Ovary (tissue), 9 donors: ENCODE data around the gene STAT5B. TPM values are rescaled to one million over a fixed set of nuclear protein-coding genes. Genes with fewer than 3 reads are reported as not detected.

Experiments used
- DNase-seq, 5 donors: peaks; one replicate each; pipeline ENCODE4 v3.0.0-alpha.2; 2019 to 2020
- H3K27ac ChIP-seq, 2 donors: fragments of 200-600 bp; one replicate each; pipeline versions ENCODE4 v1.5.1 to v1.8.0; 2019 to 2022
- H3K27me3 ChIP-seq: fragments of 200-600 bp; one replicate; pipeline ENCODE4 v1.8.0; 2022
- H3K36me3 ChIP-seq: fragments of 200-600 bp; sonication (generic); one replicate; pipeline ENCODE4 v1.5.1; 2019
- H3K4me1 ChIP-seq: one replicate; pipeline ENCODE4 v1.8.1; 2013; ENCODE audit warnings: mild to moderate bottlenecking, moderate library complexity; ENCODE audit not compliant: insufficient read depth
- H3K4me3 ChIP-seq: fragments of 200-600 bp; sonication (generic); one replicate; pipeline ENCODE4 v1.5.1; 2017
- H3K9me3 ChIP-seq, 2 donors: fragments of 200-600 bp in 1 of 2; sonication (generic) in 1 of 2; one replicate each; pipeline versions ENCODE4 v1.5.1 to v1.8.1; 2013 to 2019; ENCODE audit warnings: mild to moderate bottlenecking in 1 of 2, moderate library complexity in 1 of 2
- EP300 ChIP-seq: sonication (generic); formaldehyde crosslinking; IDR thresholded peaks from one replicate; pipeline ENCODE4 v1.6.1; 2017; ENCODE audit warnings: antibody characterized with exemption
- POLR2A ChIP-seq: fragments of 450-650 bp; IDR thresholded peaks from one replicate; pipeline ENCODE4 v1.6.1; 2017; ENCODE audit warnings: antibody characterized with exemption, mild to moderate bottlenecking, moderate library complexity
- WGBS, 3 donors: extraction: QIAGEN DNeasy Blood & Tissue Kit in 1 of 3; methylation state at CpG; one replicate each; pipeline versions ENCODE4 v1.1.5 to v1.1.7; 2013 to 2017; 5-methylcytosine and 5-hydroxymethylcytosine counted together
- intact Hi-C, 4 donors: fragments of 100-400 bp; cut with DNase I; formaldehyde crosslinking; loops; one replicate each; pipeline versions ENCODE4 v1.11.0 to v1.15.1; 2022 to 2023
- polyA plus RNA-seq, 2 donors: library from polyadenylated mRNA; stranded (reverse); fragments of 200-250 nt in 1 of 2; fragments of 350-450 nt in 1 of 2; fragmentation: Illumina TruSeq in 1 of 2; extraction: RNeasy Lipid Tissue Mini Kit (QIAGEN cat#74804) in 1 of 2; gene quantifications; one replicate each; pipeline ENCODE4 v1.2.3, GENCODE V29; 2013 to 2014
- total RNA-seq, 7 donors: library from RNA; depleted of rRNA in 2 of 7; stranded (reverse); fragments of >200 nt in 2 of 7; fragmentation: NEBNext Ultra II Directional in 3 of 7; extraction: Animal tissue kit (Norgen Biotek cat#: 25700) in 3 of 7; gene quantifications; one replicate each; pipeline versions ENCODE4 v1.1.0 to v1.2.4, GENCODE V29; 2016 to 2023
- TF ChIP-seq, protein P1 (sequence below), 3 donors: fragments of 450-650 bp in 2 of 3; fragments of 200-600 bp in 1 of 3; IDR thresholded peaks; one replicate each; pipeline versions ENCODE4 v1.5.1 to v1.8.0; 2016 to 2022; ENCODE audit warnings: antibody characterized with exemption in 3 of 3, mild to moderate bottlenecking in 1 of 3
- donor health status: DM: no; HTN: no; CAD: no; lungs with moderate emphysema.
- donor health status: DM: no; HTN: no; CAD: no.
- donor health status: Bipolar disorder and iron deficiency.
- donor health status: DM: yes; HTN: yes; CAD: no.
- donor health status: DM: no; HTN: no; CAD: no.
- donor health status: DM: yes; HTN: yes; CAD: no.

STAT5B gene
- total and polyA plus RNA-seq, 9 donors = 66.1 to 176 (median 108) TPM

GRCh38 chr17:42271006-42271778, 5.0 kb downstream of the STAT5B start:
- TF ChIP-seq POLR2A = no peak
- no peak for DNase-seq
- H3K4me3 ChIP-seq = no peak overlapping the region
- no peaks in the 10 kb centered on the region for H3K9me3 ChIP-seq
- intact Hi-C loops = no loop called here
- H3K4me1 ChIP-seq = peaks cover 9% of the 10 kb centered on the region
- no peaks in the 10 kb centered on the region for H3K36me3 ChIP-seq
- H3K27me3 ChIP-seq = no peaks in the 10 kb centered on the region
- WGBS, 3 donors = 66 to 74% (median 72%) methylated on average over 3 of the region's 3 CpGs
- H3K27ac ChIP-seq = no peak overlapping the region

- WGBS, 3 donors = 13 to 30% (median 15%) methylated on average over 6 of the region's 6 CpGs
- H3K36me3 ChIP-seq = no peaks in the 10 kb centered on the region
- H3K27me3 ChIP-seq = no peaks in the 10 kb centered on the region
- no peaks in the 10 kb centered on the region for H3K9me3 ChIP-seq
- no peak for DNase-seq
- peaks cover 9% of the 10 kb centered on the region for H3K4me1 ChIP-seq
- H3K4me3 ChIP-seq = no peak overlapping the region
- H3K27ac ChIP-seq = no peak overlapping the region
- intact Hi-C loops = no loop called here
- TF ChIP-seq, protein P1, sequence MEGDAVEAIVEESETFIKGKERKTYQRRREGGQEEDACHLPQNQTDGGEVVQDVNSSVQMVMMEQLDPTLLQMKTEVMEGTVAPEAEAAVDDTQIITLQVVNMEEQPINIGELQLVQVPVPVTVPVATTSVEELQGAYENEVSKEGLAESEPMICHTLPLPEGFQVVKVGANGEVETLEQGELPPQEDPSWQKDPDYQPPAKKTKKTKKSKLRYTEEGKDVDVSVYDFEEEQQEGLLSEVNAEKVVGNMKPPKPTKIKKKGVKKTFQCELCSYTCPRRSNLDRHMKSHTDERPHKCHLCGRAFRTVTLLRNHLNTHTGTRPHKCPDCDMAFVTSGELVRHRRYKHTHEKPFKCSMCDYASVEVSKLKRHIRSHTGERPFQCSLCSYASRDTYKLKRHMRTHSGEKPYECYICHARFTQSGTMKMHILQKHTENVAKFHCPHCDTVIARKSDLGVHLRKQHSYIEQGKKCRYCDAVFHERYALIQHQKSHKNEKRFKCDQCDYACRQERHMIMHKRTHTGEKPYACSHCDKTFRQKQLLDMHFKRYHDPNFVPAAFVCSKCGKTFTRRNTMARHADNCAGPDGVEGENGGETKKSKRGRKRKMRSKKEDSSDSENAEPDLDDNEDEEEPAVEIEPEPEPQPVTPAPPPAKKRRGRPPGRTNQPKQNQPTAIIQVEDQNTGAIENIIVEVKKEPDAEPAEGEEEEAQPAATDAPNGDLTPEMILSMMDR (IDR thresholded peaks at IDR 0.05) = no peak
- no peak for TF ChIP-seq EP300
- no peak for TF ChIP-seq POLR2A
These were observed 5.6 kb downstream of the STAT5B start for GRCh38 chr17:42270596-42270995.

DNA sequence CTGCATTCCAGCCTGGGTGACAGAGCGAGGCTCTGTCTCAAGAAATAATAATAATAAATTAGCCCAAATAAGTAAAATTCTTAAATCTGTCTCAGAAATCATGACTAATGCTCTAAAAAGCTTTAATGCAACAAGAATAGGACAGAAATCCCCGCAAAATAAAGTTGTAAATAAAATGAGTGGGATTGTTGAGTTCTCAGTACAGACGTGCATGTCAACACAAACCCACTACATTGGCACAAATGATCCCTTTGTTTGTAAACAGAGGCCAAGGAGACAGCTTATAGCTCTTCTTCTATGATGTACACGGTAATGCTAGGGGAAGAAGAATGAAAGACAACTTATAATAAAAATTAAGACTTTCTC, 6.0 kb downstream of the STAT5B start:
- DNase-seq = no peak
- Histone ChIP-seq H3K27ac (no peak overlapping the region), H3K4me1 (peaks cover 9% of the 10 kb centered on the region), H3K4me3 (no peak overlapping the region), H3K36me3 (no peaks in the 10 kb centered on the region), H3K27me3 (no peaks in the 10 kb centered on the region), H3K9me3 (no peaks in the 10 kb centered on the region)
- TF ChIP-seq POLR2A = no peak
- TF ChIP-seq EP300 = no peak
- TF ChIP-seq, protein P1 (IDR thresholded peaks at IDR 0.05) = no peak
- intact Hi-C loops = no loop called here
- WGBS, 3 donors = 46 to 56% (median 52%) methylated on average over 4 of the region's 4 CpGs

DNA sequence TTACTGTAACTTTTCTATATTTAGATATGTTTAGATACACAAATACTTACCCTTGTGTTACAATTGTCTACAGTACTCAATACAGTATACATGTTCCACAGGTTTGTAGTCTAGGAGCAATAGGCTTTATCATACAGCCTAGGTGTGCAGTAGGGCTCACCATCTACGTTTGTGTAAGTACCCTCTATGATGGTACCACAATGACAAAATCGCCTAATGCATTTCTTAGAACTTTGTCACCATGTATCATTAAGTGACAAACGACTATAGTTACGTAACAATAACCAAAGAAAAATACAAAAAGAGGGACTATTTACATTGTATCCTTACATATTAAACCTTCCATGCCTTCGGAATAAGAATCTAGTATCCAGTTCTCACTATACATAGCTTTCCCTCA, 8.0 kb downstream of the STAT5B start:
- no peak overlapping the region for H3K4me3 ChIP-seq
- no peak overlapping the region for H3K27ac ChIP-seq
- H3K4me1 ChIP-seq = peaks cover 9% of the 10 kb centered on the region
- TF ChIP-seq POLR2A (no peak), EP300 (no peak)
- TF ChIP-seq, protein P1 (IDR thresholded peaks at IDR 0.05) = no peak
- H3K9me3 ChIP-seq = no peaks in the 10 kb centered on the region
- H3K27me3 ChIP-seq = no peaks in the 10 kb centered on the region
- DNase-seq = no peak
- WGBS, 3 donors = 89 to 92% (median 89%) methylated on average over 5 of the region's 5 CpGs
- H3K36me3 ChIP-seq = no peaks in the 10 kb centered on the region
- intact Hi-C loops = no loop called here
